Stimulated activated CD4-positive, alpha-beta T cell treated with anti-CD3 and anti-CD28 coated beads, Interleukin-15, amount 100 ng/mL, for 24 hours (primary cell): Measurements from ENCODE around the gene KIRREL1.

Experiments used
- DNase-seq: peaks from one replicate; pipeline ENCODE4 v3.0.0-alpha.2; 2020

Gene KIRREL1

DNA sequence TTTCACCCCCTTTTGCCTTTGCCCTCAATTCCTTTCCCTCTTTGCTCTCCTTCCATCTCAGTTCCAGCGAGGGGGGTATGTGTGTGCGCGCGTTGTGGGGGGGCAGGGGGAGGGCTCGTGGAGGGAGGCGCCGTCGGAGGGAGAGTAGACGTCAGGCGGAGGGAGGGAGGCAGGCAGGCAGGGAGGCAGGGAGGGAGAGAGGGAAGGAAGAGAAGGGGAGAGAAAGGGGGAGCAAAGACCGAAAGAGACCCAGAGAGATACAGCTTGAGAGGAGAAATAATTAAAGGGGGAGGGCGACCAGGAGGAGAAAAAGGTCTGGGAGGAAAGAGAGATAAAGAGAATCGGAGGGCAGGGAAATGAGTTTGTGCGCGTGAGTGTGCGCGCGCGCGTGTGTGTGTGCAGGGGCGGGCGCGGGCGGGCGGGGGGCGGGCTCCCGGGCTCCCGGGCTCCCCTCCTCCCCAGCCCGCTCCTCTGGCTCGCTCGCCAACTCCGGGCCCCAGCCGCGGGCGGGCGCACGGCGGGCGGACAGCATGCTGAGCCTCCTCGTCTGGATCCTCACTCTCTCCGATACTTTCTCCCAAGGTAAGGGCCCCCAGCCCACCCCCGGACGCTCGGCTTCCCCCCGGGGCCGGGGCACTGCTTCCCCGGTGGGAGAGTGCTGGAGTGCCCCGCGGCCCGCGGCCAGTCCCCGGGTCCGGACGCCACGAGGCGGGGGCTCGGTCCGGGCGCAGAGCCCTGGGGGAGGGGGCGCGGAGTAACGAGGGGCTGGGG, at the start of gene KIRREL1:
KIRREL1 (plus strand) TSS at position 499 of the 771 bp plus-strand sequence; CDS start at position 531, 32 bp downstream.
- DNase-seq: peak; percentile 14

DNA sequence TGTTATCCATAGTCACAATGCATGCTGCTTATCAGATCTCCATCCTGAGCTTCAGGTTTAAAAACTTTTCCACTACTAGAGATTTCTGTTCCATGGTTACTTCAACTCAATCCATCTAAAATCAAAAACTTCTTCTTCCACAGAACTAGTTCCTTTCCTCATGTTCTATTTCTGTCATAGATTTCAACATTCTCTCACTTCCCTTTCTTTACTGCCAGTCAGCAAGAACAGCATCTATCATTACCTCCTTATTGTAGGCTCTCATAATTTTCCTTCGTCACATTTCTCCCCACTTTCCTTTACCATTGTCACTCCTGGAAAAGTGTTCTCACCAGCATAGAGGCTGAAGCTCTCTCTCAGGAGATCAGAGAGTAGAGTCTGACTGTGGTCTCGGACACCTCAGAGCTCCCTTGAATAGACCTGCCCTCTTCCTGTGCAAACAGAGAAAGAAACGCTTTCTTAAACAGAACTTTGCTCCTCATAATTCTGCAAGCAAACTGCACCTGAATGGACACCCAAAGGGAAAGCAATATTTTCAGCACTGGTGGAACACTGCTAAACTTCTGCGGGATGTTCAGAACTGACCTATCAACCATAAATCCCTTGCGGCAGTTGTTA, 48.7 kb upstream of the KIRREL1 start:
- DNase-seq: no peak

DNA sequence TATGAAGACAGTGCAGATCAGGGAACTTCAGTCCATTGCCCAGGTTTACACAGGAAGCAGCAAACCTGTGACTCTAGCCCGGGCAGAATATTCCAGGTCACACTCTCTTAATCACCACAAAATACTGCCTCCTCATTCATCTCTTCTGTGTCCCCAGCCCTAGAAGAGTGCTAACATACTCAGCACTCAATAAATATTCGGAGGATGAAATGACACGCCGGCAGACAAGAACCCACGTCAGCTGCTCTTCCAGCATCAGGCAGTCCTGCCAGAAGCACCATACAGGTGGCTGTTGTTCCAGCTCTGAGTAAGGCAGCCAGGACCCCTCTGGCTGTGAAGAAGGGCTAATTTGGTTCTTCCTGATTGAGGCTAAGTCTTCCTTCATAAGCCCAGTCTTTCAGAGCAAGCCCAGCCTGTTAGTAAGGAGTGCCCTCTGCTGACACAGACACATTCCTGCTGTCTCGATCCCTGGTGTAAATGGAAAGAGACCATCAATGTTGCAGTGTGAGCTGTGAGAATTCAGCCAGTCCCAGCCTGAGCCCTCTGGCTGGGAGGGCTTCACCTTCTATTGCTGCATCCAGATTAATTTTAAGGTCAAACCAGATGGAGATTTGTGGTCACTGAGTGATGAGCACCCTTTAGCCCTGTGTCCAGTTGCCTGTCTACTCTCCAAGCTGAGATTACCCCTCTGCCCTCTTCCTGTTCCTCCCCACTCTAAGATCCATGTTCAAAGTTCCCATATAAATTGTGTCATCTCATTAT, 45.0 kb upstream of the KIRREL1 start:
- no peak for DNase-seq

DNA sequence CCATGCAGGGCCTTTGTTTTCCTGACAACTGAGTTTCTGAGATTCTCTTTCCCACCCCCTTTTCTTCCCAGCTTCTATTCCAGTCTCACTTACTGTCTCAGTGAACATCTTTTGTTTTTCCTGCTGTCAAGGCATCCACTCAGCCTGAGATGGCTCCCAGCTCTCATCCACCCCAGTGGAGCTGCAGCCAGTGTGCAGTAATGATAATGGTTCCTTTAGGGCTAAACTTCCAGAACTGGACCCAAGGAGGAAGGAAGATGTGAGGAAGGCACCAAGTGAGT, 44.4 kb upstream of the KIRREL1 start:
- no peak for DNase-seq

DNA sequence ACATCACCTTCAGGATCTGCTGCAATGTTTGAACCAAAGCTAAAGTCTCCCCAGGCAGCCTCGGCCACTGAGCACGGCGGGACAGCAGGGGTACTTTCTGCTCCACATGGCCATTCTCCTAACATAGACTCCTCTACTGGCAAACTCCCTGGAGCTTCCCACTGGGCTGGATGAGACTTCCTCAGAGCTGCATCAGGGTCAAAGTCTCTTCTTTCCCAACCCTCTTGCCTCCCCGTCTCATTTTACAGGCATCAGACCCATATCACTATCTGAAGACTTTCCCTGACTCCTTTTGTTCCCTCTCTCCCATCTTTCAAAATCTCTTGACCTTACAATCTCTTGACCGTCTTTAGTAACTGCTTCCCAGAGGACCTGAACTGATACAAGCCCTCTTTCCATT, 42.2 kb upstream of the KIRREL1 start:
- DNase-seq: no peak

DNA sequence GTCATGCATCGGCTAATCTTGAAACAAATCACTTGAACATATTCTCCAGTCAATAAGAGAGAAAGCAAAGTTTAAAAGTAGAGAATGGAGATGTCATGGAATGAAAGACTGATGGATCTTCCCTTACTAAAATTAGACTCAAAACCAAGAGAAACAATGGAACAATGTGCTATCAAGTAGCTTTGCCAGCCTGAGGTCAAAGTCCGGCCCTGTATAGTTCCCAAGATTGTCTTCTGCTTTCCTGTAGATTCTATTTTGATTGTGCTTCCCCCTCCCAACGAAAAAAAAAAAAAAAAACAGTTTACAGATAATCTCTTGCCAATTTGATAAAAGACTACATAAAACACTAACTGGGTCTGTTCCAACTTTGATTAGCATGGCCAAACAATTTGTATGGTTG, 40.8 kb upstream of the KIRREL1 start:
- DNase-seq: no peak

DNA sequence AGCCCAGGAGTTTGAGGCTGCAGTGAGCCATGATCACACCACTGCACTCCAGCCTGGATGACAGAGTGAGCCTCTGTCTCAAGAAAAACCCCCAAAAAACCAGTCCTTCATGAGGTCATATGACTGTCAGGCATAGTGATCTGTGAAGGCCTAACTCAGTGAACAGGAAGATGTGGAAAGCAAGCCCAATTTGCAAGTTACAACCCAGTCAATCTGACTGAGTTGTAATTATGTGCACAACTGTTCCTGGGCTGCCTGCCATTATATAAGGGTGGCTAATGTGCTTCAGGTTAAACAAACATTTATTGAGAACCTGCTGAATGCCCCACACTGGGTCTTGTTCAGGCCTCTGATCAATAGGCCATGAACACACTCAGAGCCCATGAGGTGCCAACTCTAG, 38.2 kb upstream of the KIRREL1 start:
- no peak for DNase-seq

DNA sequence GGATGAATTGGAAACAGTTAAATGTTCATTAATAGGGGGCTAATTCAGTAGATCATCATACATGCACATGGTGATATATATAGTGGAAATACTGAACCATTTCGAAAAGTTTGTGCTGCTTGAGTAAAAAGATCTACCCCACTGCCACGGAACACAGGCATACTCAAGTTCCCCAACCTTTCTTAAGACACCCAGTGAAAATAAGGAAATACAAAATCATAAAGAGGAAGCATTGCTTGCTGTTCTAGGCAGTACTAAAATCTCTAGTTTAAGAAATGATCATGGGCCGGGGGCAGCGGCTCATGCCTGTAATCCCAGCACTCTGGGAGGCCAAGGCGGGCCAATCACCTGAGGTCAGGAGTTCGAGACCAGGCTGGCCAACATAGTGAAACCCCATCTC, 37.6 kb upstream of the KIRREL1 start:
- DNase-seq: no peak

DNA sequence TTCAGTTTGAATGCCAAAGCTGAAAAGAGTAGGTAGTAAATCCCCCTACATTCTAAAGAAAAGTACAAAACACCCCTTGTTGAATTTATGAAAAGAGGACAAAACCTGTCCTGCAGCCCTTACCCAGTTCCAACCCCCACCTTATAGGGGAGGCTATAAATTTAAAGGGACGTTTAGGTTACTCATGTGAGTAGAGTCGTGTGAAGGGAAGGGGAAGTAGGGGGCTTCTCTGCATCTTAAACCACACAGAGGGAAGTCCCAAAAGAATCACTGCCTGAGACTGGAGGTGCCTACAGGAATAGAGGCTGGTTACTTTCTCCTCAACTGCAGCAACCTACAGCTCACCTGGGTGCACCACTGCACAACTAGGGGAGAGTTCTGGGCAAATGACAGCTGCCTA, 36.7 kb upstream of the KIRREL1 start:
- no peak for DNase-seq

DNA sequence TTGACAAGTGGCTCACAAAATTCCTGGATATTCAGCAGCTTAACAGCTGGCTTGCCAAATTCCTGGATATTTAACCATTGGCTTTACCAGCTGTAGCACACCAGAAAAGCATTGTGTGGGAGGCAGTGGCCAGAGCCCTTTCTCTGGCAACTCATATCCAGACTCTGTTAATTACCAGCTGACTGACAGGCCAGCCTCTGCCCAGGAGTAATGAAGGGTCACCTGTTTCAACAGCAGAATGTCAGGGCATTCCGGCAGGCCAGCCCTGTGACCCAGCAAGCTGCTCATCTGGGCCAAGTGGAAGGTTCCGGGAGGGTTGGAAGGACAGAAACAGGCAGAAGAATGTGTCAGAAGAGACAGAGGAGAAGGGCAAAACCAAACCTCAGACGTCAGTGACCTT, 35.2 kb upstream of the KIRREL1 start:
- no peak for DNase-seq

DNA sequence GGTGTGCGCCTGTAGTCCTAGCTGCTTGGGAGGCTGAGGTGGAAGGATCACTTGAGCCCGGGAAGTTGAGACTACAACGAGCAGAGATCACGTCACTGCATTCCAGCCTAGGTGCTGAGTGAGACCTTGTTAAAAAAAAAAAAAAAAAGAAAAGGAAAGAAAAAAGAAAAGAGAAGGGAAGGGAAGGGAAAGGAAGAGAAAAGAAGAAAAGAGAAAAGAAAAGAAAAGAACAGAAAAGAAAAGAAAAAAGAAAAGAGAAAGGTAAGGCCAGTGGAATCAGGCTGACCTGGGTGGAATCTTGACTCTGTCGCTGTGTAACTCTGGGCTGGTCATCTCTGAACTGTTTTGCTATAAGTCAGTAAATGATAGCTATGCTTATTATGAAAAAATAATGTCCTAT, 33.7 kb upstream of the KIRREL1 start:
- no peak for DNase-seq

DNA sequence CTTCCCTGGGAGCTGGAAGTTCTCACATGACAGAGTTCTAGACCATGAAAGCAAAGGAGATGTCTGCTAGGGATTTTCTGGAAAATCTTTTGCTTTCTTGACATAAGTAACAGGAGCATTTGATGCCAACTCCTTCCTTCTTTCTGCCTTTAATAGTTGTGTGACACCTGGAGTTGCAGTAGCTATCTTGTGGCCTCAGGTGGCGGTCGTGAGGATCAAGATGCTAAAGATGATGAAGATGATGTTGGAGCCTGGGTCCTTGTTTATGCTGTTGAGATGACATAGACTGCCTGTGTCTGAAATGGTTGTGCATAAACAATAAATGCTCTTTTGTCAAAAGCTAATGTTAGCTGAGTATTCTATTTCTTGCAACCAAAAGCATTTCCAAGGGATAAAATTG, 32.7 kb upstream of the KIRREL1 start:
- DNase-seq: no peak

DNA sequence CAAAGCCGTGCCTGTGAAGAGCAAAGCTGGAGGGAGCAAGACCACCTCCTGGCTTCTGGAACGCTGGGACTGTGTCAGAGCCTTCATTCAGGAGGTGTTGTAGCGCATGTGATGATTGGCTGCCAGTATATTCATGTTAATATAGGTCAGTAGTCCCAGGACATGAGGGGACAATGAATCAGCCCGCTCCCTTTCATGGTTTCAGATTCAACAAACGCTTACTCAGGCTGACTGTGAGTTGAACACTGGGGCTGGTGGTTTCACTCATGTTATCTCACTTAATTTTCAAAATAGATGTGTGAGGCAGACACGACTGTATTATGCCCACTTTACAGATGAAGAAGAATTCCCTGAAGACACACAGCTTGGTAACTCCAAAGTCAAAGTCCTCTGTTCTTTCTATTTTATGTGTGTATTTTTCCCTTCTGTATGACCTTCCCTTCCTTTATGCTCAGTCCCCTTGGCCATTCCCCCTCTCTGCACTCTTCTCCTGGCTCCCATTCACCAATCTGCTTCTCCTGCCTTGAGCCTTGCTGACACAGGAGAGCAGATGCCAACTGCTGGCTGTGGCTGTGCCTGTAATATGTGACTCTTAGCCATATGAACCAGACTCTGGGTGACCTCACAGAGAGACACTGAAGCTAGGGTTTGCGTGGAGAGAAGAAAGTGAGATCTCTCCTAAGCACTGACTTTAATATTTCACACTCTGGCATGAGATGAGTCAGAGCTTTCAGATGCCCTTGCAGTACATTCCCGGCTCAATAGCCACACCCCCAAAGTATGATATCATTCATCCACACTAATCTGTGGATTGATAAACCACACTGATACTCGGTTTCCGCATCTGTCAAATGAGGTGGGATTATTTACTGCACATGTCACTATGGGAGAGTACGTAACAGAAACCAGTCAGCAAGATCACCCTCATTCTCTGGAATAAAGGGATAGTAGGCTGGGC, 31.4 kb upstream of the KIRREL1 start:
- DNase-seq: peak; percentile 4

DNA sequence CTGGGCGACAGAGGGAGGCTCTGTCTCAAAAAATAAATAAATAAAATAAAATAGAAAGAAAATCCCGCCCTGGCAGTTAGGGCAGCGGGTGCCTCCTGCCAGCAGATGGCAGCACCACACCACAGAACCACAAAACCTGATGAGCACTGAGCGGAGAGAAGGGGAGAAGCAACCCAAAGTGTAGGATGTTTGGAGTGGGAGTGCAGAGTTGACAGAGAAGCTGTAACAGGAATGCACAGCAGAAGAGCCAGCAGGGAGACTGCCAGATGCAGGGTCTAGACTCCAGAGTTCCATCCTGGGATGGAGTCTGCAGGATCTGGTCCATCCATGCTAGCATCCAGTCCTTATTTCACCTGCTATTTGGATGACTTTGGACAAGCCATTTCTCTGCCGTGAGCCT, 29.7 kb upstream of the KIRREL1 start:
- peak; percentile 72 for DNase-seq

DNA sequence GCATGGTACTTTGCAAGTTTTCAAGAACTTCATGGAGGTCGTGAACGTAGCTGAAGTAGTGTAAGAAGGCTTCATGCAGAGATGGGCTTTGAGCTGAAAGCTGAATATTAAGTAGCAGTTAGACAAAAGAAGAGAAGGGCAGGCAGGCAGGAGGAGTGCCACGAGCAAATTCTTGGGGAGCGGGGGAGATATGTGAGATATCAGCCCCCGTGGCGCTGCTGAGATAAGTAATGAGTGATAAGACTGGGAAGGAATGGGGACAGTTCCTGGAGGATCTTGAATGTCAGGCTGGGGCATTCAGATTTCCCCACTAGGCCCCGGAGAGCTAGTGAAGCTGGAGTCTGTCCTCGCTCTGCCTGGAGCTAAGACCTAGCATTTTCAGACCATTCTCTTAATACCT, 27.9 kb upstream of the KIRREL1 start:
- DNase-seq: no peak

DNA sequence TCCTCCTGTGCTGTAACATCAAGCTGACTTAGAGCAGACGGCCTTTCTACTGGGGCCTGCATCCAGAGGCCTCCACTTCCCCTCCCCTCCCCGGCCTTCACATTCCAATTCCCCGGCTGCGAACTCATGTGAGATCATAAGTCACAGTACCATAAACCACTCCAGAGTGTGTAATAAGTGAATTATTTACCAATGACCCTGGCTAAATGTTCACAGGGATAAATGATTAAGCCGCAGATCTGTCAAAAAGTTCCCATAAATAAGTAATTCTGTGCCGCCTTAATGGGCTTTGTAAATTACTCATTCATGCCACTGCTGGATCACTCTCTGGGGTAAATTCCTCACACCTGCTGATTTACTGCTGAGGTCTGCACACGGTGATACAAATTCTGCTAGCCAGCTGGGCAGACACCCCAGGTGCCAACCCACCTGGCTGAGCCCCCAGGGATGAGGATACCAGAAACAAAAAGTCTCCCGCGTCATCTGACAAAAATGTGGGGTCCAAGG, 27.4 kb upstream of the KIRREL1 start:
- no peak for DNase-seq

DNA sequence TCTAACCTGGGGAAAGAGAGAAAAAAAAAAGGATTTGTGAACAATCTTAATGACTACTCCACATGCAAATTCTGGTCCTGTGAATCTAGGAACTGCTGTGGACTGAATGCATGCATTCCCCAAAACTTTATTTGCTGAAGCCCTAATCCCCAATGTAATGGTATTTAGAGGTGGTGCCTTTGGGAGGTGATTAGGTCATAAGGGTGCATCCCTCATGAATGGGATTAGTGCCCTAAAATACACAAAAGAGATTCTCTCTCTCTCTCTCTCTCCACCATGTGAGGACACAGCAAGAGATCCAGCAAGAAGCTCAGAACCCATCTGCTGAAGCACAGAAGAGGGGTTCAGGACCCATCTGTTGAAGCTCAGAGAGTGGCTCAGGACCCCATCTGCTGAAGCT, 26.2 kb upstream of the KIRREL1 start:
- no peak for DNase-seq

DNA sequence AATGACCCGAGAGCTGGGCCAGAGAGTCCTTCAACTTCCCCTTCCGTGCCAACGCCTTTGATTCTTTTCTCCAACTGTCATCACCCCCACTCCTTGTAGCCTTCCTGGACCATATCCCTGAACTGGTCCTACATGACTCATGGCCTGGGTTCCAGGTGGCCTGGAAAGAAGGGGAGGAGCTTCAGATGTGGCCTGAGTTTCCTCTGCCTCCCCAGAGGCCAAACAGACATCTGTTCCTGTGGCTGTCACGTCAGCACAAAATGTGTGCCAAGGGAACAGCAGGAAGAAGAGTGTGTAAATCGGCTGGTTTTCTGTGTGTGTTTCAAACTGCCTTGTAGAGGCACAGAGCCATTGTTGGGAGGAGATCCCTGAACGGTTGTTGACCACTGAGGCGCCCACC, 24.9 kb upstream of the KIRREL1 start:
- no peak for DNase-seq

DNA sequence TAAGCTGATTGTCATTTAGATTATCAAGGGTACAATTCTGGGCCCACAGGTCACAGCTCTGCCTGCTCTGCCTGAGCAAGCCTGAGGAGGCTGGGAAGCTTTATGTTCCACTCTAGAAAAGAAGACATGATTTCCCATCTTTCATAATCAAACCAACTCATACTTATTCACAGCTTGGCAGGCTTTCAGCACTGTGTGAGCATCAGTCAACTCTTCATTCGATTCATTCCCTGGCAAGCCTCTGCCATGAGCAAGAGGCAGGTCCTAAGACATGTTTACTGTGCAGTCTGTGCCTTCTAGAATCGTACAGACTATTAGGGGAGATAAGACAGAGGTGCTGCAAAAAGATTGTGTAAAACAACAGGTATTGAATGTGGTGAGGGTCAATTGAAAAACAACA, 24.5 kb upstream of the KIRREL1 start:
- no peak for DNase-seq

DNA sequence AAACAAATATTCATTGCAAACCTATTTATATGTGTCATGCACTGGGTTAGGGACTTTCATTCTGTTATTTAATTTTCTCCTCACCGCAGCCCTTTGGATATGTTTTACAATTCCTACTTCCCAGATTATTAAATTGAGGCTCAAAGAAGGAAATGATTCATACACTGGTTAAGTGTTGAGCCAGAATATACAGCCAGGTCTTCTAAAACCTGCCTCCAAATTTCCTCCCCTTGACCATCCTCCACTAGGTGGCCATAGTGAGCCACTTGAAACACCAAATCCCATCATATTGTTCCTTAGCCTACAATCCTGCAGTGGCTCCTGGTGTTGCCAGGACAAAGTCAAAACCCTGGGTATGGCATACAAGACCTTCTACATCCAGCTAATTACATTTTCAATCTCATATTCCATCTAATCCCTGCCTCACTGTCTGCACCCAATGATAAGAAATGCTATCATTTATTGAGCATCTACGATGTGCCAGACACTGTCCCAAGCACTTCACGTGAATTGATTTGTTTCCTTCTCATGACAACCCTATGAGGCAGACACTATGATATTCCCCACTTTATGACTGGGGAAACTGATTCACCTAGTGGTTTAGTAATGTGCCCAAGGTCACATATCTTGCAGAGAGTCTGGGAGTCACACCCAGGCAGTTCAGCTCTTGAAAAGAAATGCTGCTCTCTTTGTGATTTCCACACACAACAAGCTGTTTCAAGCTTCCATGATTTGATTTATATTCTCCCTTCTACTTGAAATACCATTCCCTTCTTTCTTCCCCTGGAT, 23.6 kb upstream of the KIRREL1 start:
- peak; percentile 16 for DNase-seq

DNA sequence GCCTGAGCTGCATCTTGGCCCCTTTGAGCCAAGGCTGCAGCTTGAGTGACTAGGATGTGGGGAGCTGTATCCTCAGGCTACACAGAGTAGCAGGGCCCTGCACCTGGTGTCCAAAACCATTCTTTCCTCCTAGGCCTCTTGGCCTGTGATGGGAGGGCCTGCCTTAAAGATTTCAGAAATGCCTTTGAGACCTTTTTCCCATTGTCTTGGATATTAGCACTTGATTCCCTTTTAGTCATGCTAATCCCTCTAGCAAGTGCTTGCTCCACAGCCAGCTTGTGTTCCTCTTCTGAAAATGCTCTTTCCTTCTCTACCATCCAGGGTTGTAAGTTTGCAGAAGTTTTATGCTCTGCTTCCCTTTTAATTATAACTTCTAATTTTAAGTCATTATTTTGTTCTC, 21.7 kb upstream of the KIRREL1 start:
- DNase-seq: no peak
